Epithelial cell of esophagus (primary cell): ENCODE results near the gene RNF123.

Source experiments
- DNase-seq: peaks from one replicate; pipeline ENCODE4 v3.0.0; 2010; ENCODE audit warnings: low read depth
- H3K4me3 ChIP-seq: 2 replicates; pipeline ENCODE4 v1.5.1; 2011; ENCODE audit warnings: mild to moderate bottlenecking, low read length, control low read depth
- CTCF ChIP-seq: IDR thresholded peaks from 2 replicates; pipeline ENCODE4 v1.5.1; 2011; ENCODE audit warnings: low read depth, mild to moderate bottlenecking, low read length, control low read depth, inconsistent platforms; ENCODE audit not compliant: insufficient read depth; ENCODE audit errors: missing control alignments

The RNF123 gene

GRCh38 chr3:49668861-49669260 is 20.5 kb upstream of the RNF123 start:
- no peak for TF ChIP-seq CTCF
- H3K4me3 ChIP-seq: no peak overlapping the region
- peak; percentile 56 for DNase-seq

GRCh38 chr3:49669352-49669751 is 20.0 kb upstream of the RNF123 start:
- no peak for TF ChIP-seq CTCF
- no peak overlapping the region for H3K4me3 ChIP-seq
- no peak for DNase-seq

GRCh38 chr3:49670940-49671290 is 18.4 kb upstream of the RNF123 start:
- no peak for TF ChIP-seq CTCF
- H3K4me3 ChIP-seq: no peak overlapping the region
- no peak for DNase-seq

- no peak overlapping the region for H3K4me3 ChIP-seq
- TF ChIP-seq CTCF: peak; percentile 94
- DNase-seq: peak; percentile 81
These were observed 17.8 kb upstream of the RNF123 start for GRCh38 chr3:49671291-49672288.

- TF ChIP-seq CTCF: no peak
- peak overlapping the region; percentile 79 for H3K4me3 ChIP-seq
- DNase-seq: peak; percentile 42
These were observed 16.1 kb upstream of the RNF123 start for GRCh38 chr3:49673121-49673714.

- peak within 1 kb of the TSS; percentile 79 for H3K4me3 ChIP-seq
- no peak for TF ChIP-seq CTCF
- DNase-seq: peak; percentile 99
These were observed 15.5 kb upstream of the RNF123 start, which contains the start of gene APEH for GRCh38 chr3:49673715-49674496. TSS of gene APEH (plus strand) at chr3:49674351. CDS start at chr3:49674402, 51 bp downstream.
